Measurements from ENCODE around the gene PPY. TPM values are rescaled to one million over a fixed set of nuclear protein-coding genes. Genes with fewer than 3 reads are reported as not detected.

The PPY gene
- total RNA-seq, 1 experiment from 2014 or later = not detected

DNA sequence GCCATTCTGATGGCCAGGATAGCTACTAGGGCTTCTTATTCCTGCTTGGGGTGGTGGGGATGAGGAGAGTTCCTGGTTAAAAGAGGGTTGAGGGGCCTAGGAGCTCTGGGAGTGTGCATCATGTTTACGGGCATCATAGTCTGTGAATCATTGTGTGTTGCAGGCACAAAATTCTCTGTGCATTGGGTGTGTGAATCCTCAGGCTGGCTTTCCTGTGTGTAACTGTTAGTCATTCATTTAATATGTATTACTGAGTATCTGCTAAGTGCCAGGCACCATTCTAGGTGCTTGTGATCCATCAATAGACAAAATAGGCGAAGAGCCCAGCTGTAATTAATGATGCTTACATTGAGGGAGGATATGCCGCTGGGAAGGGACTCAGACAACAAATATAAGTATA is 5.8 kb downstream of the PPY start:
- H2BK5ac ChIP-seq (ENCODE audit: insufficient read length, low read length) = no peak overlapping the region
- no peak overlapping the region for H3K14ac ChIP-seq (ENCODE audit: insufficient read depth, low read length)
- no peak overlapping the region for H2AFZ ChIP-seq (ENCODE audit: low read length)
- no peak overlapping the region for H3K56ac ChIP-seq (ENCODE audit: insufficient read length, low read depth, low read length)
- H3K4me1 Mint-ChIP-seq = peaks cover 5 to 16% of the 10 kb centered on the region in 2 experiments
- DNase-seq = no peak
- no peak overlapping the region for H3K27ac ChIP-seq (ENCODE audit: insufficient read length, low read depth, low read length)
- no peaks in the 10 kb centered on the region for H3K79me2 ChIP-seq (ENCODE audit: insufficient read depth, low read length)
- no peak overlapping the region for H4K8ac ChIP-seq (replicated peaks; ENCODE audit: insufficient read length, low read depth, low read length)
- H4K91ac ChIP-seq (ENCODE audit: insufficient read length, low read depth, low read length) = no peak overlapping the region
- H3K23me2 ChIP-seq (ENCODE audit: insufficient read length, low read depth, low read length, poor library complexity, severe bottlenecking) = no peaks in the 10 kb centered on the region
- no peaks in the 10 kb centered on the region for H3K36me3 Mint-ChIP-seq (ENCODE audit: insufficient read depth in 1 of 3, low read depth in 3 of 3)
- H3K79me1 ChIP-seq (ENCODE audit: insufficient read depth, low read depth, low read length, poor library complexity, severe bottlenecking) = no peaks in the 10 kb centered on the region
- H3K18ac ChIP-seq (ENCODE audit: insufficient read length, low read depth, low read length) = no peak overlapping the region
- H3K23ac ChIP-seq (ENCODE audit: insufficient read length, low read depth, low read length) = no peak overlapping the region
- no peak overlapping the region for H2BK120ac ChIP-seq (ENCODE audit: low read depth, low read length, poor library complexity, severe bottlenecking)
- no peak overlapping the region for H3K4ac ChIP-seq (ENCODE audit: low read depth, low read length)
- no peaks in the 10 kb centered on the region for H3K9me3 Mint-ChIP-seq
- no peak overlapping the region for H2BK15ac ChIP-seq (ENCODE audit: low read depth, low read length)
- H2AK5ac ChIP-seq (ENCODE audit: insufficient read length, low read length) = no peak overlapping the region
- H3K4me1 ChIP-seq (ENCODE audit: insufficient read depth, low read length) = no peaks in the 10 kb centered on the region
- H3K9ac ChIP-seq (ENCODE audit: extremely low read depth, insufficient read length, low read length) = no peak overlapping the region
- H4K20me1 ChIP-seq (ENCODE audit: control insufficient read depth, insufficient read depth, insufficient read length) = no peaks in the 10 kb centered on the region
- no peak overlapping the region for H2BK20ac ChIP-seq (ENCODE audit: low read depth, low read length, poor library complexity, severe bottlenecking)
- no peak overlapping the region for H3T11ph ChIP-seq (ENCODE audit: low read length)
- no peak overlapping the region for H3K4me2 ChIP-seq (ENCODE audit: insufficient read depth, insufficient read length, low read length)
- WGBS (ENCODE audit: extremely low coverage, insufficient read length, low lambda C conversion rate) = no CpG with 5 or more reads among the region's 3 CpGs
- no peak overlapping the region for H4K5ac ChIP-seq (ENCODE audit: insufficient read length, low read depth, low read length)
- H3K27me3 ChIP-seq (ENCODE audit: insufficient read depth, low read length) = peaks cover 4% of the 10 kb centered on the region
- H3K27ac Mint-ChIP-seq = no peak overlapping the region
- TF ChIP-seq, protein P1, sequence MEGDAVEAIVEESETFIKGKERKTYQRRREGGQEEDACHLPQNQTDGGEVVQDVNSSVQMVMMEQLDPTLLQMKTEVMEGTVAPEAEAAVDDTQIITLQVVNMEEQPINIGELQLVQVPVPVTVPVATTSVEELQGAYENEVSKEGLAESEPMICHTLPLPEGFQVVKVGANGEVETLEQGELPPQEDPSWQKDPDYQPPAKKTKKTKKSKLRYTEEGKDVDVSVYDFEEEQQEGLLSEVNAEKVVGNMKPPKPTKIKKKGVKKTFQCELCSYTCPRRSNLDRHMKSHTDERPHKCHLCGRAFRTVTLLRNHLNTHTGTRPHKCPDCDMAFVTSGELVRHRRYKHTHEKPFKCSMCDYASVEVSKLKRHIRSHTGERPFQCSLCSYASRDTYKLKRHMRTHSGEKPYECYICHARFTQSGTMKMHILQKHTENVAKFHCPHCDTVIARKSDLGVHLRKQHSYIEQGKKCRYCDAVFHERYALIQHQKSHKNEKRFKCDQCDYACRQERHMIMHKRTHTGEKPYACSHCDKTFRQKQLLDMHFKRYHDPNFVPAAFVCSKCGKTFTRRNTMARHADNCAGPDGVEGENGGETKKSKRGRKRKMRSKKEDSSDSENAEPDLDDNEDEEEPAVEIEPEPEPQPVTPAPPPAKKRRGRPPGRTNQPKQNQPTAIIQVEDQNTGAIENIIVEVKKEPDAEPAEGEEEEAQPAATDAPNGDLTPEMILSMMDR (conservative IDR thresholded peaks at IDR 0.05) = no peak
- H3K9me3 ChIP-seq (ENCODE audit: control insufficient read depth, low read depth, low read length) = no peaks in the 10 kb centered on the region
- peaks cover 60% of the 10 kb centered on the region for H3K27me3 Mint-ChIP-seq (ENCODE audit: low read depth)
- no peak overlapping the region for H3K4me3 Mint-ChIP-seq
- no peak overlapping the region for H2BK12ac ChIP-seq (ENCODE audit: insufficient read length, low read depth, low read length)

All from H9 (cell line).